Muscle of leg (tissue), 11 donors: Measurements from ENCODE around the gene WWOX. TPM values are rescaled to one million over a fixed set of nuclear protein-coding genes. Genes with fewer than 3 reads are reported as not detected.

Source experiments
- DNase-seq: peaks from one replicate; pipeline ENCODE4 v3.0.0; 2013
- H3K27ac ChIP-seq: one replicate; pipeline ENCODE4 v1.5.1; 2013; ENCODE audit warnings: mild to moderate bottlenecking, low read length, control low read depth
- H3K27me3 ChIP-seq: one replicate; pipeline ENCODE4 v1.6.1; 2013; ENCODE audit warnings: low read length; ENCODE audit not compliant: control insufficient read depth, insufficient read depth
- H3K36me3 ChIP-seq: one replicate; pipeline ENCODE4 v1.6.1; 2013; ENCODE audit warnings: low read length; ENCODE audit not compliant: control insufficient read depth, insufficient read depth
- H3K4me1 ChIP-seq: one replicate; pipeline ENCODE4 v1.6.1; 2013; ENCODE audit warnings: low read length; ENCODE audit not compliant: control insufficient read depth, insufficient read depth
- H3K4me3 ChIP-seq: one replicate; pipeline ENCODE4 v1.5.1; 2013; ENCODE audit warnings: low read length, control low read depth
- H3K9me3 ChIP-seq: replicated peaks from 2 replicates; pipeline ENCODE4 v1.6.1; 2013; ENCODE audit warnings: low read depth, low read length; ENCODE audit not compliant: control insufficient read depth
- WGBS: methylation state at CpG from one replicate; pipeline ENCODE4 v1.1.5; 2013; ENCODE audit warnings: missing lambda C conversion rate; ENCODE audit not compliant: insufficient coverage; 5-methylcytosine and 5-hydroxymethylcytosine counted together
- polyA plus RNA-seq, 8 donors: library from polyadenylated mRNA; unstranded; fragments of 120-200 nt; gene quantifications; one replicate each; pipeline versions ENCODE4 v1.2.1 to v1.2.3, GENCODE V29; 2013; ENCODE audit warnings: inconsistent platforms in 1 of 8, low replicate concordance in 1 of 8; ENCODE audit not compliant: insufficient read length in 8 of 8, insufficient read depth in 1 of 8
- total RNA-seq: library from RNA; stranded (reverse); fragments of 120-200 nt; gene quantifications from one replicate; pipeline ENCODE4 v1.2.4, GENCODE V29; 2013

Gene WWOX
- total and polyA plus RNA-seq, 9 donors: 8.1 to 15.8 (median 12.2) TPM

GRCh38 chr16:78254841-78255240 lies 155.4 kb downstream of the WWOX start:
- no peaks in the 10 kb centered on the region for H3K27me3 ChIP-seq
- H3K4me3 ChIP-seq: no peak overlapping the region
- no peak overlapping the region for H3K27ac ChIP-seq
- H3K9me3 ChIP-seq: no peaks in the 10 kb centered on the region
- no peak for DNase-seq
- no peaks in the 10 kb centered on the region for H3K36me3 ChIP-seq
- 40% methylated on average over 1 of the region's 1 CpG for WGBS
- no peaks in the 10 kb centered on the region for H3K4me1 ChIP-seq

- no peaks in the 10 kb centered on the region for H3K4me1 ChIP-seq
- H3K9me3 ChIP-seq: no peaks in the 10 kb centered on the region
- WGBS: 80% methylated on average over 1 of the region's 7 CpGs
- H3K27me3 ChIP-seq: no peaks in the 10 kb centered on the region
- H3K4me3 ChIP-seq: no peak overlapping the region
- H3K27ac ChIP-seq: no peak overlapping the region
- no peaks in the 10 kb centered on the region for H3K36me3 ChIP-seq
- DNase-seq: no peak
Measured at GRCh38 chr16:78256686-78257375, 157.4 kb downstream of the WWOX start.

DNA sequence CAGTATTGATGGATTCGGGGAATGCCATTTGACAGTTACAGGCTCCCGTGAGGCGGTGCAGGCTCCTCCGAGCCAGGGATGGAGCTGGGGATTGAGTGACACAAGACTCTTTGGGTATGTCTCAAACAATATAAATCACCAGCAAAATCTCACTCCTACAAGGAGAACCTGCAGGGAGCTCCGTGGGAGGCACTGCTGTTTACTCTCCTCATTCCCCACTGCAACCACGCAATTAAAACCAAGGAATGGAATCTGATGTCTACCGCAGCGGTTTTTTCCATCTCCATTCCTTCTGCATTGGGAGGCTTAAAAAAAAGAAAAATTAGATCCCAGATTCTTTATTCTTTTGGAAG lies 157.9 kb downstream of the WWOX start:
- WGBS: no CpG with 5 or more reads among the region's 8 CpGs
- H3K9me3 ChIP-seq: no peaks in the 10 kb centered on the region
- H3K27me3 ChIP-seq: no peaks in the 10 kb centered on the region
- H3K27ac ChIP-seq: no peak overlapping the region
- no peak overlapping the region for H3K4me3 ChIP-seq
- no peaks in the 10 kb centered on the region for H3K4me1 ChIP-seq
- DNase-seq: no peak
- no peaks in the 10 kb centered on the region for H3K36me3 ChIP-seq

GRCh38 chr16:78258375-78259065 lies 159.1 kb downstream of the WWOX start:
- Histone ChIP-seq H3K9me3 (no peaks in the 10 kb centered on the region), H3K27ac (peak overlapping the region; percentile 50), H3K36me3 (no peaks in the 10 kb centered on the region), H3K27me3 (no peaks in the 10 kb centered on the region), H3K4me3 (no peak overlapping the region), H3K4me1 (no peaks in the 10 kb centered on the region)
- DNase-seq: peak; percentile 91
- WGBS: 27% methylated on average over 2 of the region's 9 CpGs

GRCh38 chr16:78259873-78260272 lies 160.4 kb downstream of the WWOX start:
- H3K4me3 ChIP-seq: no peak overlapping the region
- no peak for DNase-seq
- no peaks in the 10 kb centered on the region for H3K4me1 ChIP-seq
- peaks cover 2% of the 10 kb centered on the region for H3K9me3 ChIP-seq
- H3K36me3 ChIP-seq: no peaks in the 10 kb centered on the region
- H3K27me3 ChIP-seq: no peaks in the 10 kb centered on the region
- H3K27ac ChIP-seq: no peak overlapping the region
- WGBS: 49% methylated on average over 4 of the region's 5 CpGs

GRCh38 chr16:78264642-78265041 lies 165.2 kb downstream of the WWOX start:
- no peak for DNase-seq
- Histone ChIP-seq H3K27me3 (no peaks in the 10 kb centered on the region), H3K4me3 (no peak overlapping the region), H3K36me3 (no peaks in the 10 kb centered on the region), H3K9me3 (peaks cover 2% of the 10 kb centered on the region), H3K4me1 (no peaks in the 10 kb centered on the region), H3K27ac (no peak overlapping the region)
- WGBS: 100% methylated on average over 3 of the region's 6 CpGs

GRCh38 chr16:78269256-78269655 lies 169.8 kb downstream of the WWOX start:
- no peaks in the 10 kb centered on the region for H3K27me3 ChIP-seq
- DNase-seq: no peak

DNA sequence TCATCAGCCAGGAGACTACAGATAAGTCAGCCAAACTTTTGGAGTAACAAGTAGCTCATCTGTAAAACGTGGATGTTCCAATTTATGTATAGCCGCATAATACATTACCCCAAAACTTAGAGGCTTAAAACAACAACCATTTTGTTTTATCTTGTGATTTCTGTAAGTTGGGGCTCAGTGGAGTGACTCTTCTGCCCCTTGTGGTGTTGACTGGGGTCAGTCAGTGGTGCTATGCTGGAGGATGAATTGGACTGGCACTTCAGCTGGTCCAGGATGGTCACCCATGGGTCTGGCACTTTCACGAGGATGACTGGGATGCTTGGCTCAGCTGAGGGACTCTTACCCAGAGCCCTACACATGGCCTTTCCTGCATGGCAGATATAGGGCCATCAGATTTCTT lies 172.5 kb downstream of the WWOX start:
- H3K27me3 ChIP-seq: no peaks in the 10 kb centered on the region
- H3K4me3 ChIP-seq: no peak overlapping the region
- no peak overlapping the region for H3K27ac ChIP-seq
- no peaks in the 10 kb centered on the region for H3K4me1 ChIP-seq
- H3K36me3 ChIP-seq: no peaks in the 10 kb centered on the region
- 100% methylated on average over 1 of the region's 3 CpGs for WGBS
- no peaks in the 10 kb centered on the region for H3K9me3 ChIP-seq
- DNase-seq: no peak

More at GRCh38 chr16:78269256-78269655, 169.8 kb downstream of the WWOX start:
- no peak overlapping the region for H3K27ac ChIP-seq
- H3K4me1 ChIP-seq: no peaks in the 10 kb centered on the region
- H3K36me3 ChIP-seq: no peaks in the 10 kb centered on the region
- peaks cover 2% of the 10 kb centered on the region for H3K9me3 ChIP-seq
- H3K4me3 ChIP-seq: no peak overlapping the region
- WGBS: 66% methylated on average over 7 of the region's 7 CpGs

GRCh38 chr16:78274771-78275170 lies 175.3 kb downstream of the WWOX start:
- Histone ChIP-seq H3K36me3 (no peaks in the 10 kb centered on the region), H3K4me3 (no peak overlapping the region), H3K9me3 (no peaks in the 10 kb centered on the region), H3K4me1 (peaks cover 2% of the 10 kb centered on the region), H3K27ac (no peak overlapping the region), H3K27me3 (no peaks in the 10 kb centered on the region)
- DNase-seq: no peak
- 59% methylated on average over 2 of the region's 4 CpGs for WGBS

GRCh38 chr16:78275420-78275819 lies 176.0 kb downstream of the WWOX start:
- H3K9me3 ChIP-seq: no peaks in the 10 kb centered on the region
- no peaks in the 10 kb centered on the region for H3K36me3 ChIP-seq
- peaks cover 2% of the 10 kb centered on the region for H3K4me1 ChIP-seq
- no peaks in the 10 kb centered on the region for H3K27me3 ChIP-seq
- WGBS: 87% methylated on average over 3 of the region's 5 CpGs
- H3K4me3 ChIP-seq: no peak overlapping the region
- H3K27ac ChIP-seq: no peak overlapping the region
- no peak for DNase-seq
